Parathyroid adenoma (tissue), 2 donors: Measurements from ENCODE around the gene CDH1.

Experiments used
- H2AFZ ChIP-seq: fragments of 300-600 bp; sonication (generic); one replicate; pipeline ENCODE4 v1.7.0; 2017; ENCODE audit warnings: antibody characterized with exemption, mild to moderate bottlenecking
- H3K27ac ChIP-seq: fragments of 300-600 bp; sonication (generic); one replicate; pipeline ENCODE4 v1.7.0; 2017
- H3K27me3 ChIP-seq: fragments of 300-600 bp; sonication (generic); one replicate; pipeline ENCODE4 v1.7.0; 2017; ENCODE audit warnings: low read length; ENCODE audit not compliant: control insufficient read depth, insufficient read depth
- H3K36me3 ChIP-seq: fragments of 300-600 bp; sonication (generic); one replicate; pipeline ENCODE4 v1.7.0; 2017; ENCODE audit warnings: low read length; ENCODE audit not compliant: control insufficient read depth, insufficient read depth
- H3K4me1 ChIP-seq: fragments of 300-600 bp; sonication (generic); one replicate; pipeline ENCODE4 v1.7.0; 2017; ENCODE audit warnings: control low read depth
- H3K4me2 ChIP-seq: fragments of 300-600 bp; sonication (generic); one replicate; pipeline ENCODE4 v1.7.0; 2017; ENCODE audit warnings: low read length
- H3K4me3 ChIP-seq: fragments of 300-600 bp; sonication (generic); one replicate; pipeline ENCODE4 v1.7.0; 2017; ENCODE audit warnings: low read depth, low read length
- H3K79me2 ChIP-seq: fragments of 300-600 bp; sonication (generic); one replicate; pipeline ENCODE4 v1.7.0; 2017; ENCODE audit warnings: control low read depth
- H3K9ac ChIP-seq: fragments of 300-600 bp; sonication (generic); one replicate; pipeline ENCODE4 v1.7.0; 2017; ENCODE audit warnings: mild to moderate bottlenecking
- H3K9me3 ChIP-seq: fragments of 300-600 bp; sonication (generic); one replicate; pipeline ENCODE4 v1.7.0; 2017; ENCODE audit warnings: low read length; ENCODE audit not compliant: control insufficient read depth
- CTCF ChIP-seq: fragments of 300-600 bp; sonication (generic); IDR thresholded peaks from one replicate; pipeline ENCODE4 v1.7.0; 2017; ENCODE audit warnings: antibody characterized with exemption, mild to moderate bottlenecking
- donor health status: primary hyperparathyroidism.

CDH1 gene

GRCh38 chr16:68717684-68718083, 19.4 kb upstream of the CDH1 start:
- Histone ChIP-seq H3K4me3 (no peak overlapping the region), H3K36me3 (no peaks in the 10 kb centered on the region), H3K4me1 (peaks cover 6% of the 10 kb centered on the region), H3K27me3 (no peaks in the 10 kb centered on the region), H3K9me3 (no peaks in the 10 kb centered on the region), H3K27ac (no peak overlapping the region), H3K4me2 (no peak overlapping the region), H2AFZ (no peak overlapping the region), H3K9ac (no peak overlapping the region), H3K79me2 (no peaks in the 10 kb centered on the region)
- TF ChIP-seq CTCF = no peak

- no peak for TF ChIP-seq CTCF
Observed at GRCh38 chr16:68718590-68718989, 18.5 kb upstream of the CDH1 start.

GRCh38 chr16:68719993-68720489, 17.1 kb upstream of the CDH1 start:
- Histone ChIP-seq H3K9ac (no peak overlapping the region), H3K4me2 (no peak overlapping the region), H3K36me3 (no peaks in the 10 kb centered on the region), H3K27me3 (no peaks in the 10 kb centered on the region), H3K79me2 (no peaks in the 10 kb centered on the region), H2AFZ (no peak overlapping the region), H3K4me3 (no peak overlapping the region), H3K4me1 (no peaks in the 10 kb centered on the region), H3K9me3 (no peaks in the 10 kb centered on the region), H3K27ac (no peak overlapping the region)
- no peak for TF ChIP-seq CTCF

More at GRCh38 chr16:68718590-68718989, 18.5 kb upstream of the CDH1 start:
- Histone ChIP-seq H3K4me3 (no peak overlapping the region), H2AFZ (no peak overlapping the region), H3K9ac (no peak overlapping the region), H3K36me3 (no peaks in the 10 kb centered on the region), H3K79me2 (no peaks in the 10 kb centered on the region), H3K4me1 (no peaks in the 10 kb centered on the region), H3K4me2 (no peak overlapping the region), H3K27ac (no peak overlapping the region), H3K9me3 (no peaks in the 10 kb centered on the region), H3K27me3 (no peaks in the 10 kb centered on the region)

- Histone ChIP-seq H3K27me3 (no peaks in the 10 kb centered on the region), H3K4me3 (no peak overlapping the region), H3K9ac (no peak overlapping the region), H3K27ac (no peak overlapping the region), H3K4me1 (no peaks in the 10 kb centered on the region), H3K4me2 (no peak overlapping the region), H3K9me3 (no peaks in the 10 kb centered on the region), H3K79me2 (no peaks in the 10 kb centered on the region), H3K36me3 (no peaks in the 10 kb centered on the region), H2AFZ (no peak overlapping the region)
- TF ChIP-seq CTCF = no peak
Observed at GRCh38 chr16:68722119-68723024, 14.7 kb upstream of the CDH1 start.

GRCh38 chr16:68724797-68725196, 12.3 kb upstream of the CDH1 start:
- Histone ChIP-seq H3K4me3 (no peak overlapping the region), H3K9ac (no peak overlapping the region), H2AFZ (no peak overlapping the region), H3K27me3 (no peaks in the 10 kb centered on the region), H3K27ac (no peak overlapping the region), H3K4me2 (no peak overlapping the region), H3K4me1 (no peaks in the 10 kb centered on the region), H3K36me3 (no peaks in the 10 kb centered on the region), H3K9me3 (no peaks in the 10 kb centered on the region), H3K79me2 (no peaks in the 10 kb centered on the region)
- TF ChIP-seq CTCF = no peak
